ENCODE measurements around the gene GJB1.

GJB1 gene

GRCh38 chrX:71215338-71215912 is 7.6 kb upstream of the GJB1 start:
- DNase-seq (ENCODE audit: low read depth in 2 of 2) = no peak

GRCh38 chrX:71216485-71216884 is 6.5 kb upstream of the GJB1 start:
- no peak for DNase-seq (ENCODE audit: low read depth in 2 of 2)

GRCh38 chrX:71217298-71217697 is 5.7 kb upstream of the GJB1 start:
- no peak for DNase-seq (ENCODE audit: low read depth in 2 of 2)

- no peak for DNase-seq (ENCODE audit: low read depth in 2 of 2)
Observed at GRCh38 chrX:71221145-71221544, 1.9 kb upstream of the GJB1 start.

GRCh38 chrX:71224098-71224708 is 1.2 kb downstream of the GJB1 start:
- DNase-seq (ENCODE audit: low read depth in 2 of 2) = no peak

- DNase-seq (ENCODE audit: low read depth in 2 of 2) = no peak
Observed at GRCh38 chrX:71225009-71225408, 2.0 kb downstream of the GJB1 start.

- no peak for DNase-seq (ENCODE audit: low read depth in 2 of 2)
Observed at GRCh38 chrX:71225676-71226075, 2.7 kb downstream of the GJB1 start.

- no peak for DNase-seq (ENCODE audit: low read depth in 2 of 2)
Observed at GRCh38 chrX:71227370-71228062, 4.5 kb downstream of the GJB1 start.

- DNase-seq (ENCODE audit: low read depth in 2 of 2) = no peak
Observed at GRCh38 chrX:71228063-71228642, 5.1 kb downstream of the GJB1 start.

GRCh38 chrX:71235482-71235881 is 12.5 kb downstream of the GJB1 start:
- DNase-seq (ENCODE audit: low read depth in 2 of 2) = no peak

GRCh38 chrX:71236836-71237235 is 13.8 kb downstream of the GJB1 start:
- no peak for DNase-seq (ENCODE audit: low read depth in 2 of 2)

GRCh38 chrX:71239781-71240180 is 16.8 kb downstream of the GJB1 start:
- no peak for DNase-seq (ENCODE audit: low read depth in 2 of 2)

- DNase-seq (ENCODE audit: low read depth in 2 of 2) = no peak
Observed at GRCh38 chrX:71241301-71241700, 18.3 kb downstream of the GJB1 start.

GRCh38 chrX:71244359-71245128 is 21.5 kb downstream of the GJB1 start:
- DNase-seq (ENCODE audit: low read depth in 2 of 2) = no peak

GRCh38 chrX:71245159-71245558 is 22.1 kb downstream of the GJB1 start:
- no peak for DNase-seq (ENCODE audit: low read depth in 2 of 2)

GRCh38 chrX:71250841-71251240 is 27.8 kb downstream of the GJB1 start:
- no peak for DNase-seq (ENCODE audit: low read depth in 2 of 2)

- no peak for DNase-seq (ENCODE audit: low read depth in 2 of 2)
Observed at GRCh38 chrX:71251466-71251973, 28.5 kb downstream of the GJB1 start.

GRCh38 chrX:71252221-71252620 is 29.2 kb downstream of the GJB1 start:
- DNase-seq (ENCODE audit: low read depth in 2 of 2) = no peak

- no peak for DNase-seq (ENCODE audit: low read depth in 2 of 2)
Observed at GRCh38 chrX:71253253-71254091, 30.4 kb downstream of the GJB1 start.

- peak; percentile 66 to 67 for DNase-seq (ENCODE audit: low read depth in 2 of 2)
Observed at GRCh38 chrX:71254092-71254963, 31.3 kb downstream of the GJB1 start, which contains the start of gene ZMYM3. ZMYM3 (minus strand) TSS chrX:71254140; CDS start chrX:71253255, 885 bp downstream.

Measured in fibroblast of skin of left quadriceps (primary cell).